GM21717 (cell line): Measurements from ENCODE around the gene C16orf86.
"Not testable (repeated sequence)": the region's sequence is repeated elsewhere in the genome, so short reads cannot be mapped to it uniquely, and the experiment has no call there.

Source experiments
- ATAC-seq: cut with Tn5 transposase; IDR thresholded peaks from one replicate; pipeline ENCODE4 v1.9.1; 2021; ENCODE audit warnings: mild to moderate bottlenecking, moderate library complexity; ENCODE audit not compliant: unreplicated experiment

Gene C16orf86

GRCh38 chr16:67685388-67686112, 18.9 kb downstream of the C16orf86 start:
- ATAC-seq: no peak

GRCh38 chr16:67693517-67694285, 27.1 kb downstream of the C16orf86 start:
- ATAC-seq: not testable (repeated sequence)

DNA sequence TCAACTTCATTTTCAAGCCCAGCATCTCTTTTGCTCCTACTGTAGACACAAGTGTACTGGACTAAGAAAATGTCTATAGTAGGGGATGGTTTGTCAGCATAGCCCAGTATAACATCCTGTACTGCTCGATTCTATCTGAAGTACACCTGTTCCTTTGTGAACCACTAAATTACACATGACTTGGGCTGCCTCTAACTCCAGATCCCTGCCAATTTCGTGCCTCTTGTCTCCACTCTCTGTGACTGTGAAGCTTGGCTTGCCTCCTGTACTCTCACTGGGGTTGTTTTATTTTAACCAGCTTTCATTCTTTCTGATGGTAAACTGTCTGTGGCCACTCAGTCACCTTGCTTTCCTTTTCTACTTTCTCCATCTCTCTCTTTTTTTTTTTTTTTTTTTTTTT, 28.0 kb downstream of the C16orf86 start:
- no peak for ATAC-seq

DNA sequence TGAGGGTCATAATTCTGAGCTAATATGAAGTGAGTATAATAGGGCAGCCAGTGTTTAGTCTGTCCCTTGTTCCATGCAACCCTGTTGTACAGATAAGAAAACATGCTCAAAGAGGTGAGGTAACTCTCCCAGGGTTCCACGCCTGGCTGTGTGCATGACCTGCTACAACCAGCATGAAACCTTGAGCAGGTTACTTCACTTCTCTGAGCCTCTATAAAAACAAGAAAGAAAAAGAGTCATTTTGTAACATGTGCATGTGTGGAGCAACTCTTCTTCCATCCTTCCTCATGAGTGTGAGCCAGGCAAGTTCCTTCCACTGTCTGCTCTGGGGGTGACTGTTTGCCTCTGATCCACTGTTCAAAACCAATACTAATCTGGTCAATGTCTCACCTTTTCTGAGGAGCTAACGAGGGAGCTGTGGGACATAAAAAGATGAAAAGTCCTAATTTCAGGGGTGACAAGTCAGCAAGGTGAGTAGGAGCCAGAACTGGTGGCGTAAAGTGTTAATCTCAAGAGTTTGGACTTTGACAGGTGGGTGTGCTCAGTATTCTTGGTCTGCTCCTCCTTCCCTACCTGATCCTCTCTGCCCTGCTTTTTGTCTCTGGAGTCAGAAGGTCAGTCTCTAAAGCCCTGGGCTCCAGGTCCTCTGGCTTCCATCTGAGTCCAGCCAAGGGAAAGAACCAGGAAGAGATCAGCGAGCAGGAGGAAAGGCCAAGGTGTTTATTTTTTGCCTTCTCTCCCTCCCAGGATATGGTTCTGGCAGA, 31.0 kb downstream of the C16orf86 start:
- ATAC-seq: no peak

- ATAC-seq: no peak
These were observed 32.7 kb downstream of the C16orf86 start for GRCh38 chr16:67699265-67699664.

DNA sequence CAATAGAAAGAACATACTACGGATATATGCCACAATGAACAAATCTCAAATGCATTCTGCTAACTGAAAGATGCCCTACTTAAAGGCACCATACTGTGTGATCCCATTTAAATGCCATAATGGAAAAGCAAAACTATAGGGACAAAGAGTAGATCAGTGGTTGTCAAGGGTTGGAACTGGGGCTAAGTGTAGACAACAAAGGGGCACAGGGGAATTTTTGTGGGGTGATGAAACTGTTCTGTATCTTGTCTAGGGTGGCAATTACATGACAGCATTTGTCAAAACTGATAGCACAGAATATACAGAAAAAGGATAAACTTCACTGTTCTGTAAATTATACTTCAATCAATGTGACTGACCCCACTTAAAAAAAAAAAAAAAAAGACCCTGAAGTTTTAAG, 34.8 kb downstream of the C16orf86 start:
- no peak for ATAC-seq

DNA sequence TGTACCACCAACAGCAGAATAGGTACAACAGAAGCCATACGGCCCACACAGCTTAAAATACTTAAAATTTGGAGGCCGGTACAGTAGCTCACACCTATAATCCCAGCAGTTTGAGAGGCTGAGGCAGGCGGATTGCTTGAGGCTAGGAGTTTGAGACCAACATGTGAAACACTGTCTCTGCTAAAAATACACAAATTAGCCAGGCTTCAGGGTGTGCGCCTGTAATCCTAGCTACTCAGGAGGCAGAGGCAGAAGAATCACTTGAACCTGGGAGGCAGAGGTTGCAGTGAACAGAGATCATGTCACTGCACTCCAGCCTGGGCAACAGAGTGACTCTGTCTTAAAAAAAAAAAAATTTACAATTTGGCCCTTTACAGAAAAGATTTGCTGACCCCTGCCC, 35.5 kb downstream of the C16orf86 start:
- no peak for ATAC-seq

- ATAC-seq: no peak
These were observed 37.0 kb downstream of the C16orf86 start for GRCh38 chr16:67703626-67704025.

GRCh38 chr16:67704110-67704509, 37.5 kb downstream of the C16orf86 start:
- no peak for ATAC-seq

GRCh38 chr16:67707210-67707609, 40.6 kb downstream of the C16orf86 start:
- no peak for ATAC-seq

- no peak for ATAC-seq
These were observed 41.2 kb downstream of the C16orf86 start for GRCh38 chr16:67707790-67708189.

- ATAC-seq: no peak
These were observed 41.8 kb downstream of the C16orf86 start for GRCh38 chr16:67708368-67708771.

- no peak for ATAC-seq
These were observed 42.4 kb downstream of the C16orf86 start for GRCh38 chr16:67709050-67709449.

DNA sequence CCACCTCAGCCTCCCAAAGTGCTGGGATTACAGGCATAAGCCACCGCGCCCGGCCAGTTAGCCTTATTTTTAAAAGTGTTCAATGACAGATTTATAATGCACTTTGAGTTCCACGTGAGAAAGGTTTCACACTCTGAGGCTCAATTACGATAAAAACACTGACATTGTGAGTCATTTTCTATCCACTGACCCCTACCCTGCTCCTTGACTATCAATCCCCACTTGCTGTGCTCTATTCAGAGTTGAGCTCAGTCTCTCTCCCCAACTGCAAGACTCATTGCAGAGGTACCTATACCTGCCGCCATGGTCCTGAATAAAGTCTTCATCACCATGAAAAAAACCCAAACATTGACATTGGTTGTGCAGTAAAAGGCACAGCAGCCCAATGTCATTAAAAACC, 44.0 kb downstream of the C16orf86 start:
- no peak for ATAC-seq

- no peak for ATAC-seq
These were observed 47.1 kb downstream of the C16orf86 start for GRCh38 chr16:67713647-67714273.

DNA sequence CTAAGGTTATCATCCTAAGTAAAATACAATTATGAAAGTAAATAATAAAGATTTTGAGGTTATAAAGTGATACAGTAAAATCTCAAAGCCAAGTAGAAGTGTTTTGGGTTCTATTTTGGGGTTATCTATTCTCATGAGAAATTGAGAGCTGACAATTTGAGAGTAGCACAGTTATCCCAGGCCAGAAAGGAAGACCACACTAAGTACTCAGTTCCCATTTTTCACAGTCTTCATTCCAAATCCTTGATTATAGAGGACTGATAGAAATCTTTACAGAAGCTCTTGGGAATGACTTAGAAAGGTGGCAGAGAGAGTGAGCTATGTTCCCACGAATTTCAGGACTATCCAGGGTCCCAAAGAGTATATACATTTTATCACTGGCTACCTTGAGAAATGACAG, 47.9 kb downstream of the C16orf86 start:
- no peak for ATAC-seq

DNA sequence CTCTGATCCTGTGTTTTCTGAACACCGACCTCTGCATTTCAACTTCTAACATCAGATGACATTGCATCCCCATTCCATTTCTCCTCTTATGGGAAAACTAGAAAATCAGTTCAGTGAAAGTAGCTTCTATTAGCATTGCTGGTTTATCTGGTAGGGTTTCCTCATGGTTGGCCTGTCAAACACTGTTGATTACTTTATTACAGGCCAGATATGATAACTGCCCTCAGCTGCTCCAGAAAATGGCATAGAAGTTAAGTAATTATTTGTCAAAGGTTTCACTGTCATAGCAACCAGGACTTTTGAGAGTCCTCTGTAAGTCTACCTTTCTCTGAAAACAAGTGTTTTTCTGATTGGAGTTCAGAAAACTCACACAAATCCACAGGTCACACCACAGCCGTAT, 49.5 kb downstream of the C16orf86 start:
- no peak for ATAC-seq
